HG02610 (cell line): ENCODE measurements around the gene WDR20.
A peak's percentile ranks its signal among the peaks of the same experiment; 100 is the strongest.

Source experiments
- ATAC-seq: cut with Tn5 transposase; IDR thresholded peaks from one replicate; pipeline ENCODE4 v1.9.1; 2021; ENCODE audit warnings: mild to moderate bottlenecking, moderate library complexity; ENCODE audit not compliant: unreplicated experiment

WDR20 gene

DNA sequence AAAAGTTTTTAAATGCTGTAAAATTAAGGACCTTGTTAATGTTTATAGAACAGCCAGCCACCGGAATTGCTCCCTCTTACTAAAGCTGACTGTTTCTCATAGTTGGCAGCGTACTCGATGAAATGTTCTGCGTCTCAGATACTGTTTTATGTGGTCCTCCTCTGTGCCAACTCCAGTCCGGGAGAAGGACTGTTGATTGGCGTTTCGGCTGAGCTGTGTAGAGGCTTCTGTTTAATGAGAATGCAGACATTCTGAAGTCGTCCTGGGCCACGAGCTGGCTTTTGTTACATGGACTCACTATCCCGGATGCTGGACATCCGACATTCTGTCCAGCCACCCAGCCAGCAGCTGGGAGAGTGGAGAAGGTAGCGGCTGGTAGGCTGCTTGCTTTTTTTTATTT is 75.4 kb downstream of the WDR20 start:
- ATAC-seq = no peak

DNA sequence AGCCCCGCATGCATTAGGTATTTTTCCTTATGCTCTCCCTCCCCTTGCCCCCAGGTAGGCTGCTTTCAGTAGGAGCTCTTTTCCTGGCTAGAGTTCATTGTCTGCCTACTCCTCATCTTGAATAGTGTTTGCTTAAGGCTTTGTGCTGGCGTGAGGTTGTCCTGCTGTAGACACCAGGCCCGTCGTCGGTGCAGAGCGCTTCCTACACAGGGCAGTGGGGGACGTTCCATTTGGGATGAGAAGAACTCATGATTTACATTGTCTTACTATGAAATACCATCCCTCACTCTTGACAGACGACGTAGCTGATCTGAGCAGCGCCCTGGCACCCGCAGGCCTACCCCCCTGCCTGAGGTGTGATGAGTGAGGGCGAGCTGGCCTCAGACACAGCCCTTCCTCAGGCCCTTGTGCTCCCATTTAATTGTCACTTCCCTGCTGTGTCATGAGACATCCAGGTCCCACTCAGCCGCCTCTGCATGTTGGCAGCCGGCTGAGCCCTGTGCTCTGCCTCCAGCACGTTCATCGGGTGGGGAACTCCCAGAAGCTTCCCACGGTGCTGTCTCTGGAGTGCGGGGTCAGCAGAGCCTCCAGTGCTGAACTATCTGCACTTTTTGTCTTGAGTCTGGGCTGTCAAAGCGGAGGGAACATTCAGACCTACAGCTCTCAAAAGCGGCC is 76.0 kb downstream of the WDR20 start:
- ATAC-seq = no peak

DNA sequence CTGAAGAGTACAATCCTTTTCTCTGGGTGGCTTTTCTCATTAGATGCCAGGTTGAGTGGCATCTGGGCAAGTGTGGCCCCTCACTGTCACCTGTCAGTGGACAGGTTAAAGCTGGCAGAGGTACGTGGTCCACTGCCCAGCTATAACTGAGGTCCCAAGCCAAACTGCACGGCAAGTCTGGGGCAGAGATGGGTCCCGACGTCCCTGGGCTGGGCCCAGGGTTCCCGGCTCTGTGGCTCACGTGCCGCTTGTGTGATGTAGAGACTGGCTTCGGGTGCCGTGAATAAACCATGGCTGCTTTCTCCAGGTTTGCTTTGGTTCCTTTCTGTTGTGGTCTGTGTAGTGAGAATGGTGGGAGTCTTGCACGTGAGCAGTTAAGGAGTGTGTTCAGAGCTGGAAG is 77.7 kb downstream of the WDR20 start:
- ATAC-seq = no peak

DNA sequence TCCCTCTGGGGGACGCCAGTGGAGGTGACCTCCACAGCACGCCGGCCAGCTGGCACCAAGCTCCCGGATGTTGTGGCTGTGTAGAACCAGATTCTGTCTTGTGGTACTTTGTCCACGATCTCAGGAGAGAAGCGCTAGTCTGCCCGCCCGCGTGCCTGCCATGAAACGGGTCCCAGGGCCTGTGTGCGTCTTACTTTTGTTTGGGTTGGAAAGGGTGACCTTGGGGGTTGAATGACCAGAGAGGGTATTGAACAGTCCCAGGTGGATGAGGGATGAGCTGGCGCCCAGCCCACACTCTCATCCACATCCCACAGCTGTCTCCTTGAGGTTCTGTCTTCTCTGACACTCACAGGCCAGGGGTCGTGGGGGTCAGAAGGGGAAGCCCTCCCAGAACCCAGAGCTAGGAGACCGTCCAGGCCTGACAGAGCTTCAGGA is 78.3 kb downstream of the WDR20 start:
- no peak for ATAC-seq

DNA sequence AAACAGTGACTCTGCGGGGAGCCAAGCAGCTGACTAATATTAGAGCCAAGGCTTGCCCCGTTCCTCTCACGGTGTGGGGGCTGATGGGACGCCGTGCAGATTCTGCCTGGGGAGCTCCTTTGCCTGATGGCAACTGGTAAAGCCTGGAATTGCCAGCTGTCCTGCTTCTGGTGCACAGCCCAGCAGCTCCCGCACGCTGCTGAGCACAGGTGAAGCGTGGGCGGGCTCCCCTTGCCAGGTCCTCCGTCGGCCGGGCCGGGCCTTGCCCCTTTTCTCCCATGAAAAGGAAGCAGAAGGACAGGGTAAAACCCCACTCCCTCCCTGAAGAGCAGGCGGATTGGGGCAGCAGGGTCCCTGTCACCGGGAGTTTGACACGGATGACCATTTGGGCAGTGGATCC is 79.0 kb downstream of the WDR20 start:
- ATAC-seq = no peak

DNA sequence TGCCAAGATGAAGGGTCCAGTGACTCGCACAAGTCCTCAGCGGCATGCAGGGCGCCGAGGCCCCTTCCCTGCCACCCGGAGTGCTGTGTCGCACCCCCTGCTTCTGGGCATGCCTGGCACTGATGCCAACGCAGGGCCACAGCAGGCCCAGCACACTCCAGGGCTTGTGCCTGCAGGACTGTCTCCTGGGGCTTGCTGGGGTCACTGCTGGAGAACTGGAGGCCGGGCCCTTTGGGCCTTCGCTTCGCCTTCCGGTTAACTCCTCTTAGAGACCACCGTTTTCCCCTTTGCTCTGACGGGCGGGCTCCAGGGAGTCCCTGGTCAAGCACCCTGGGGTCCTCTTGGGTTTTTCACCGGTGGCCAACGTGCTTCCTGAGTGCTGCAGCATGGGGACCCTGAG is 79.6 kb downstream of the WDR20 start:
- ATAC-seq = no peak

DNA sequence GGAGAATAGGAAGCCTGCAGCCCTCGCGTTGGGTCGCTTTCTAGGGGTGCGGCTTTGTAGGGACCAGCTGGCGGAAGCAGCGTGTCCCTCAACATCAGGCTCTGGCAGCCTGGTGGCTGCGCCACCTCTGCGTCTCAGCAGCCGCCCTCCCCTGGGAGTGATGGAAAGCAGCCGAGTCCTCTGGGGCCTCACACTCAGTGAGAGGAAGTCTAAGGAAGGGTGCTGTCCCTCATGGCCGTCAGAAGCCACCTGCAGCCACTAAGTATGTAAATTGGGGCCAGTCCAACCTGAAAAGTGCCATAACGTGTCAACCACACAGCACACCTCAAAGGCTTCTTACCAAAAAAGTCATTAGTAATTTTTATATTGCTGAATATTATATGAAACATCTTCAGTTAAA is 80.3 kb downstream of the WDR20 start:
- ATAC-seq = peak; percentile 95

DNA sequence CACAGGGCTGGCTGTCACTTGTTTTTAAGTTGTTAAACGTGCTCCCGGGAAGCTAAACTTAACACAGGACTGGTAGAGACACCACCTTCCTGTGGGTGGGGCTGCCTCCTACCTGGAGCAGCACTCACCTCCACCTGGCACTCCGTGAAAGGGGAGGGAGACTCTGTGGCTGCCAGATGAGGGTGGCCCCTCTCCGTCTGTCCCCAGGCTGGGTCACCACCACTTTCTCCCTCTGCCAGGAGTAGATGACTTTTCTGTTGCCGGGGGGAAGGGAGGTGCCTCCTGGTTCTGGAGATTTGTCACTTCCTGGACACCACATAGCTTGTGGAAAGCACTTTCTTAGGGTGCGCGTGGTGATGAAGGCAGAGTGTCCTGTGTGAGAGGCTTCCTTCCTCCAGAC is 81.3 kb downstream of the WDR20 start:
- ATAC-seq = no peak

DNA sequence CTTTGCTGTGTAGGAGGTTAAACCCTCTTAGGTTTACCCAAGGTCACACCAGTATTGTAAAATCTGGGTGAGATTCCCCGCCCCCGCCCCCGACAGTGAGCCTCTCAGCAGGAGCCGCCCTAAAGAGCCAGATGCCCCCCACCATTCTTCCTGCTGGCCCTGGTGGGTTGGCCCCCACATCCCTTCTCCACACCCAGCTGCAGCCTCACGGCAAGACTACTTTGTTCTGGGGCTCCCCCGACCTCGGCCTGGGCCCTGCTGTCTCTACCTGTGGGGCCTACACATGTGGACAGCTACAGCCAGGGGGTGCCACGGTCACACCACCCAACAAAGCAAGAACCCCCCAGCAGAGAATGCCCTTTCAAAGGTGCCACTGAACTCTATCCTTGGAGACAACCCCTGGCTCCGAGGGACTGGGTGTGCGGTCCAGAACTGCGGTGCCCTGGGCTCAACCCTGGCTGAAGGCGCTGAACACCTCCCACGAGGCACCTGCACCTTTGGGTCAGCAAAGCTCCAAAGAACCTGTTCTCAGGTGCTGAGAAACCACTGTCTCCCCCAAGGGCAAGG is 82.4 kb downstream of the WDR20 start:
- ATAC-seq = no peak

DNA sequence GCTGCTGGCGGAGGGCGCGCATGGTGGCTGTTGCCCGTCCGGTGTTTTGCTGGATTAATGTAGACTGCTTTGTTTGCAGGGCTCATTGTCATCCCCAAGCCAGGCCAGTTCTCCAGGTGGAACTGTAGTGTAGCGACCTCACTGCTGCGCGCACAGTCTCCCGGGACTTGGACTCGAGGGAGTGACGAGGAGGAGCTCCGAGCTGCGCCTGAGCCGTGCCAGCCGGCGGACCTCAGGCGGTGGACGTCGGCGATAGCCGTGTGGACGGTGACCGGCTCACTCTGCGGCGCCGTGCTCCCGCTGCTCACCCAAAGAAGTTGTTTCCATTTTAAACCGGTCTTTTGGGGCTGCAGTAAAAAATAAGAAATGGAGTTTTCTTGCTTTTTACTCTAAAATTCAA is 83.1 kb downstream of the WDR20 start:
- ATAC-seq = no peak

DNA sequence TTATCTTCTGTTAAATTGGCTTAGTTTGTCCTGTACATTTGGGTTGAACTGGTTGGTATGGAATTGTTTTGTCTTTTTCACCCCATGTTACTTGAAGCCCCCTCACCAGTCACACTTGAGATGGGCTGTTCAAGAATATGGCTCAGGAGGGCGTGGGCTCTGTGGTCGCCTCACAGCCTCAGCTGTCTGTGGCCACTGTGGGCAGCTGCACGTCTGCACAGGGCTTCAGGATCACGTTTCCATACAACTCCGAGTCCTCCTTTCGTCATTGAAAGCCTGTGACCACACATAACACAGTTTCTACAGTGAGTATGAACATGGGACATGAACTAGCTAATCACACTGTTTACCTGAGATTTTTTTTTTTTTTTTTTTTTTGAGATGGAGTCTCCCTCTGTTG is 84.0 kb downstream of the WDR20 start:
- ATAC-seq = no peak

DNA sequence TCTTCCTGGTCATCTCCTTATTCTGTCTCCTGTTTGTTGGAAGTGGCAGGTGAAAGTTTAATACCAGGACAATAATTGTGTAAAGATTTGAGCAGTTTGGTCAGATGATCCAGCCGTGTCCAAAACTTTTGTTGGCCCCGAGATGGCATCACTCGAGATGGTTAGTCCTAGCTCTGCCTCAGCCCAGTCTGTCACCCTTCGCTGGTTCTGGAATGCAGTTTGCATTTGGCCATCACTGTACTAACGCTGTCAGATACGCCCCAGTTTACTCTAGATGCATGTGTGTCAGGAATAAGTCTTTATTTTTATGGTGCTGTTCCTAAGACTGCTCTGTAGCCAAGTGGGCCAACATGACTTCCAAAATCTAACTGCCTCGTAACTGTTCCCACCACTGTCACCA is 85.7 kb downstream of the WDR20 start:
- no peak for ATAC-seq

DNA sequence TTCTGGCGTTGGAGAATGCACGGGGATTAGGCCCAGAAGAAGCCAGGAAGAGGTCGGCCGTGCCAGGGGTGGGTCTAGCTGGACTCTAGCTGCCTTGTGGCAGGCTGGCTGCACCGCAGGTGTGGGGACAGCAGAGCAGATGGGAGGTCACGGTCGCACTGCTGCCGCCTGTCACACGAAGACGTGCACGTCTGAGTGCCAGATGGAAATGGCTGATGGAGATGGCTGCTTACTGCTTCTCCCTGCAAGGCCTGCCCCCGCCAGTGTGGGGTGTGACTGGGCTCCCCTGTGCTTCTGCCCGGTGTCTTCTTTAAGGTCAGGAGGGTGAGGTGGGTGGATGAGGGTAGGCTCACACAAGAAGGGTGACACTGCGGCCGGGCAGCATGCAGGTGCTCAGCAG is 86.2 kb downstream of the WDR20 start:
- no peak for ATAC-seq

DNA sequence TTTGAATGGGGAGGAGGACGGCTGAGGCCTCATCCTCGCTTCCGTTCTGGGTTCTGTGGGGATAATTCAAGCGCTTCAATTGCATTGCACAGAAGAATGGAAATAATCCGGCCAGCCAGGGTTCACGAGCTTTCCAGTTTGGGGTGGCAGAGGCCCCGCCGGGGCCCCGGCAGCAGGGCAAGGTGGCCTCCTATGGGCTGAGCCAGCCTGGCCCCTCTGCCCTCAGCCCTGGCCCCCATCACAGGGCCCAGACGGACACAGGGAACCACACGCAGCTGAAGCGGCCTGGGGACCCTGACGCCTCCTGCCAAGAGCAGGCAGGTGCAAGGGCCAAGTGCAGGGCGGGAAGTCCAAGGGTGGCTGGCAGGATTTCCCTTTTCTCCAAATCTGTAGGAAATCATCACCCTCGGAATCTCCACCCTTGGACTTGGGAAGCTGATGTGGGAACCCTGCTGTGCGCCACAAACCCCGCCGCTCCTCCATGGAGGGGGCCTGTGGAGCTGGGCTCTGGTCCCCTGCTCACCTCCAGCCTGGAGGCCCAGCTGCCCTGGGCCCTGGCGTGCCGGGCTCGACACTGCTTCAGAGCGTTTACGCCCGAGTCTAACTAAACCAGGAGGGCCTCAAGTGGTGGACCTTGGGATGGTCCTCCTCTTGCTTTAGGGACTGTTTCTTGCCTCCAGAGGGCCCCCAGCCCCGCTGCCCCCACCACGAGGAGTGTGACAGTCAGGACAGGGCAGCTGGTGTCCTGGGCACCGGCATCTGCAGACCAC is 86.8 kb downstream of the WDR20 start:
- no peak for ATAC-seq

DNA sequence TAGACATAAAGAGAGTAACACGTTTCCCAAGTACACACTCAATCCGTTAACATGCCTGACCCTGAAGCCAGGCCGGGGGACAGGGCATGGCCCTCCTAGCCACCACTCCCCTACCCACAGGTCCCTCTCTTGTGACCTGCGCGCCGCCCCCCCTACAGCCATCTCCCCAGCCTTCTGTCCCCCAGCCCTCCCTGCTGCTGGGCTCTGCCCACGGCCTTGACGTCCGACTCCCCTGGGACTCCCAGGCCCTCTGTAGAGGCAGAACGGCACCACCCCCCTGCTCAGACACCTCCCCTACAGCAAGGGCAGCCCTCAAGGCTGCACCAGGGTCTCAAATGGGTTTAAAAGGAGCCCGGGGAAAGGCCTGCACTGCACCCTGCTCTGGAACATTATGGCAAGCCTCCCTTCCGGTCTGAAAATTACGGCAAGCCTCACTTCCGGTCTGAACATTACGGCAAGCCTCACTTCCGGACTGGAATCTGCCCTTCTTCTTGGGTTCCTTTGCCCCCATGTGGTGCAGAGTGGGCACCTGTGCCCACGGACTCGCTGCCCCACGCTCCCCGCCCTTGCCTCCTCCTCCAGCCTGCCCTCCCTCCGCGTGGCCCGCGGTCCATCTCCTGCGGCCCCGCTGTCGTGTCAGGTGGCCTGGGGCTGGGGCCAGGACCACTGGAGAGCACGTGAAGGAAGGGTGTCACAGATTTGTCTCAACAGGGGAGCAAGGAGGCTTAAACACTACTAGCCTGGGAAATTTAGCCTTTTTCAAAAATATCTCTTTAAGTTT is 87.7 kb downstream of the WDR20 start:
- ATAC-seq = no peak

DNA sequence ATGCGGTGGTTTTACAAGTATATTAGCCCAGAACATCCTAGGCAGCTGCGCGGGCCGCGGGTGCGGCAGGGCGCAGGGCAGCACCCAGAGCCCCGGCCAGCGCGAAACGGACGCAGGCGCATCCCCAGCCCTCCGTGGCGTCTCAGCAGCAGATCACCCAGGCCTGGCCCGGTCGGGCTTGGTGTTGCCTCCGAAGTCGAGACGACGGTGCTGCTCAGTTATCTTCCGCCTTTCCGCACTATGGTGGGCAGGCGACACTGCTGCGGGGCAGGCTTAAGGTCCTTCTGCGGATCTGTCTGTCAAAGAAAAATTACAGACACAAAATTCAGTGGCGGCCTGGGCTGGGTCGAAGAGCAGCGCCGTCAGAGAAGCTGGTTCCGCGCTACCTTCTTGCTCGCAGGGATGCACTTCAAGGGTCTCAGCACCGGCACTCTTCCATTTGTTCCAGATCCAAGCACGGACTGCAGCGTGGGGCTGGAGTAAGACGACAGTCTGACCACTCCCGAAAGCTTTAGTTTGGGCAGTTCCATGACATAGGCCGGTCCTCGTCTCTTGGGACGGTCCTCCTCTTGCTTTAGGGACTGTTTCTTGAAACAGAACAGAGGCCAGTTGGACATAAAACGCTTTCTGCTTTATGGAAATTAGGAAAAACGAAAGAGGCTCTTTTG is 89.5 kb downstream of the WDR20 start:
- ATAC-seq = no peak

DNA sequence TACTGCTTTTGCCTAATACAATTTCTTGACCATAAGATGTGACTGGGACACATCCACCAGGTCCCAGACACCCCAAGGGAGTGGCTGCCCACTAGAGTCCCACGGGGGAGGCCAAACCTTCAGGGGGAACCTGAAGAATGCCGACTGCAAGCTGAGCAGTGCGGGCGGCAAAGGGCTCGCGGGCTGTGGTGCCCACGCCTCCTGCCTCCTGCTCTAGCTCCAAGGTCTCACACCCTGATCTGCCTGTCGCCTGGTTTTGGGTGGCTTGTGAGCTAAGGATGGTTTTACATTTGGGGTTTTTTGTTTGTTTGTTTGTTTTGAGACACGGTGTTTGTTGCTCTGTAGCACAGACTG is 90.0 kb downstream of the WDR20 start:
- ATAC-seq = no peak

DNA sequence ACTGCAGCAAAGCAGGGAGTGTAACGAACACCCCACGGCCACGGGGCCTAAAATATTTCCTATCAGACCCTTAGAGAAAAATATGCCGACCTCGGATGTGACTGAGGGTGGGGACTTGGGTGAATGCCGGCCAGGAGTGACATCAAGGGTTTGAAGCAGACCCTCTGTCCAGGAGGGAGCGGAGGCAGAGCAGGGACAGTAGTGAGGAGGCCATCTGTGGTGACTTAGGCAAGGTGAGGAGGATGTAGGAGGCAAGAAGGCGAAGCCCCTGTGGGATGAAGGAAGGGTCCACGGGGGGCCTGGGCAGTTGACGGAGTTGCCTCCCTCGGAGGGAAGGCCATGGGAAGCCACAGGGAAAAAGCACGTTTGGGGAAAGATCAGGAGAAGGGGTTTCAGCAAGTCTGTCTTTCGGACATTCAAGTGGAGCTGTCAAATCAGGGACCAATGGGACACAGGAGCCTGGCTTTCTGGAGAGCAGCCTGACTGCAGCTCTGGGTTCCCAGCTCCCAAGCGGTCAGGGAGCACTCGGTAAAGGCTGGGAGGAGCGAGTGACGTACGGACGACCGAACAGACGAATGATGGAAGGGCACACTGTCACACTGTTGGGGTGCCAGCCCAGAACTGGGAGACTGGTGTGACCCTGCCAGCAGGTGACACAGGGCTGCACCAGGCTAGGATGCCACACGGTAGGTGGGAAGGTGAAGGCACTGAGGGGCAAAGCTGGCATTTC is 90.9 kb downstream of the WDR20 start:
- no peak for ATAC-seq

DNA sequence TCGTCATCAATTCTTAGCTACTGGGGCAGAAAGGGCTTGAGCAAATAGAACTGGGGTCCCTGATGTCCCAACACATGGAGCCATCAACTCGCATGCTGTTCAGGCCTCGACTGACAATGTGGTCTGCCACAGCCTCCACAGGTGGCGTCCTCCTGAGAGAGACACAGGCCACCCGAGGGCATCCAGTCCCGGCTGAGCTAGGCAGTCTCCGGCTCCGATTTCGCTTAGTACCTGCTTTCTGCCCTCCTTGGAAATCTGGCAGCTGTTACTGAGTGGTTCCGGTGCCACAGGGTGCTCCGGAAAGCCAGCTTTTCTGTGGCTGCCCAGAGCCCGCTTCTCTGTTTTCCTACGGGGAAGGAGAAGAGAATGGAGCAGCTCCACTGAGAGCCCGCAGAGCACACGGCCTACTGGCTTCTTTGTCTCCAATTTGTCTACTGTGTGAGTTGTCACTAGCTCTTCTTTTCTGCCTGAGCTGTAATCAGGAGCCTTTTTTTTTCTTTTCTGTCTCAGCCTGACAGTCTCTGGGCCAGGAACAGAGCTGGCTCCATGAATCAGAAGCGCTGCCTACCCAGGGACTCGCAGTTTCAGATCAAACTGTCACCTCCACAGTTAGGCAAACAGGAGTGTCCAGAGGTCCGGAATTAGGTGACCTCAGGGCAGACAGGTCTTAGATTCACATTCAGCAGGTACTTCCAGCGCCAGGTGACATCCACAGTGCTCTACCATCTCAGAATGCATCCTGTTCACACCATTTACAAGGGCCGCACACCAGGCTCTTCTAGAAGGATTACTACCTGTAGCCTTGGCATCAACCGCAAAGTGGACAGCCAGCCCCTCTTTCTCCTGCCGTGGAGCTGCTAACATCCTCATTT is 92.0 kb downstream of the WDR20 start:
- no peak for ATAC-seq

DNA sequence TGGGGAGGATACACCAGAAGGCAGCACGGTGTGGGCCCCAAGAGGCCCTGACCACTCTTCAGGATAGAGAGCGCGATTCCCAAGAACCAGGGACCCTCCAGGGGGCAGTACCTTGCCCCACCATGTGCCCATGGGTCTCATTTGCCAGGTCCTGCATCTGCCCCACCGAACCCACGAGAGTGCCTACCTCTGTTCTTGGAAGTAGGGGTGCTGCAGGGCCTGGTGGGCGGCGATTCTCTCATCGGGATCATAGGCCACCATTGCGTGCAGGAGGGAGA is 92.6 kb downstream of the WDR20 start:
- ATAC-seq = no peak
